Activated B cell treated with CpG ODN at 0.5 μM for 24 hours (primary cell): Measurements from ENCODE around the gene TTC17. TPM values are rescaled to one million over a fixed set of nuclear protein-coding genes. Genes with fewer than 3 reads are reported as not detected.
"Not testable (repeated sequence)": the region's sequence is repeated elsewhere in the genome, so short reads cannot be mapped to it uniquely, and the experiment has no call there.

Experiments
- ATAC-seq: fragments of 200-7000 bp; cut with Tn5 transposase; one replicate; pipeline ENCODE4 v1.10.0; 2021; ENCODE audit warnings: low read depth, mild to moderate bottlenecking, moderate library complexity
- CTCF ChIA-PET: fragments of 350-600 bp; sonication (Branson Sonifier 250); formaldehyde crosslinking; loops from one replicate; lab custom pipeline; 2021; ENCODE audit warnings: antibody characterized with exemption; lab: Charles Lee
- POLR2A ChIA-PET: fragments of 350-600 bp; sonication (Branson Sonifier 250); formaldehyde crosslinking; loops from one replicate; lab custom pipeline; 2021; ENCODE audit warnings: antibody characterized with exemption; lab: Charles Lee
- DNase-seq: peaks from one replicate; pipeline ENCODE4 v3.0.0; 2022
- H3K27ac Mint-ChIP-seq: one replicate; pipeline ENCODE4 v1.8.0; 2020; ENCODE audit warnings: mixed read lengths
- H3K27me3 Mint-ChIP-seq: one replicate; pipeline ENCODE4 v1.8.0; 2021; ENCODE audit warnings: mixed read lengths
- H3K36me3 Mint-ChIP-seq: one replicate; pipeline ENCODE4 v1.8.0; 2021; ENCODE audit warnings: low read depth, mixed read lengths
- H3K4me1 Mint-ChIP-seq: one replicate; pipeline ENCODE4 v1.8.0; 2021; ENCODE audit warnings: mixed read lengths
- H3K4me3 Mint-ChIP-seq: one replicate; pipeline ENCODE4 v1.8.0; 2020; ENCODE audit warnings: mild to moderate bottlenecking, mixed read lengths
- H3K9me3 Mint-ChIP-seq: one replicate; pipeline ENCODE4 v1.8.0; 2020; ENCODE audit warnings: mixed read lengths
- CTCF ChIP-seq: fragments of 200-600 bp; IDR thresholded peaks from one replicate; pipeline ENCODE4 v1.8.0; 2022; ENCODE audit warnings: antibody characterized with exemption, mild to moderate bottlenecking
- intact Hi-C: fragments of 100-400 bp; cut with micrococcal nuclease; formaldehyde crosslinking; loops from one replicate; pipeline ENCODE4 v1.15.1; 2024
- total RNA-seq: library from RNA; stranded (reverse); gene quantifications from 2 replicates; pipeline ENCODE4 v1.2.3, GENCODE V29; 2022

TTC17 gene
- total RNA-seq, 1 donor from 2014 or later, result 127 TPM

GRCh38 chr11:43327987-43328386, 30.7 kb upstream of the TTC17 start:
- CTCF ChIA-PET, result no interaction called here
- DNase-seq (no peak), ATAC-seq (no peak)
- no peak for TF ChIP-seq CTCF
- Mint-ChIP-seq H3K9me3 (no peaks in the 10 kb centered on the region), H3K27me3 (no peaks in the 10 kb centered on the region), H3K4me1 (no peaks in the 10 kb centered on the region), H3K27ac (no peak overlapping the region), H3K36me3 (peaks cover 91% of the 10 kb centered on the region), H3K4me3 (no peak overlapping the region)
- POLR2A ChIA-PET, result no interaction called here
- intact Hi-C loops, result no loop called here

- no peak overlapping the region for H3K4me3 Mint-ChIP-seq
- ATAC-seq (no peak), DNase-seq (no peak)
- H3K9me3 Mint-ChIP-seq, result no peaks in the 10 kb centered on the region
- H3K4me1 Mint-ChIP-seq, result no peaks in the 10 kb centered on the region
- H3K27me3 Mint-ChIP-seq, result no peaks in the 10 kb centered on the region
- H3K36me3 Mint-ChIP-seq, result peaks cover 91% of the 10 kb centered on the region
- CTCF ChIA-PET, result no interaction called here
- no peak for TF ChIP-seq CTCF
- POLR2A ChIA-PET, result no interaction called here
- intact Hi-C loops, result no loop called here
- no peak overlapping the region for H3K27ac Mint-ChIP-seq
These were observed 30.2 kb upstream of the TTC17 start for GRCh38 chr11:43328482-43328881.

GRCh38 chr11:43341159-43341558, 17.6 kb upstream of the TTC17 start:
- ChIA-PET POLR2A (no interaction called here), CTCF (no interaction called here)
- H3K9me3 Mint-ChIP-seq, result no peaks in the 10 kb centered on the region
- ATAC-seq (no peak), DNase-seq (no peak)
- no peaks in the 10 kb centered on the region for H3K4me1 Mint-ChIP-seq
- no peak overlapping the region for H3K4me3 Mint-ChIP-seq
- no peaks in the 10 kb centered on the region for H3K27me3 Mint-ChIP-seq
- peaks cover 53% of the 10 kb centered on the region for H3K36me3 Mint-ChIP-seq
- H3K27ac Mint-ChIP-seq, result no peak overlapping the region
- intact Hi-C loops, result loop anchor here (2.0 kb wide), 1 partner anchor 18 kb away; the partner anchor contains the start of gene TTC17
- no peak for TF ChIP-seq CTCF

- POLR2A ChIA-PET, H3K9me3 Mint-ChIP-seq, CTCF ChIA-PET, ATAC-seq, H3K4me1 Mint-ChIP-seq, H3K4me3 Mint-ChIP-seq, H3K27me3 Mint-ChIP-seq, intact Hi-C loops, H3K27ac Mint-ChIP-seq, H3K36me3 Mint-ChIP-seq, DNase-seq: not testable (repeated sequence)
These were observed 7.3 kb upstream of the TTC17 start for GRCh38 chr11:43351426-43351825.

- Mint-ChIP-seq H3K9me3 (no peaks in the 10 kb centered on the region), H3K4me3 (no peak overlapping the region), H3K27me3 (no peaks in the 10 kb centered on the region), H3K36me3 (peaks cover 6% of the 10 kb centered on the region), H3K27ac (no peak overlapping the region), H3K4me1 (peaks cover 11% of the 10 kb centered on the region)
- no peak for TF ChIP-seq CTCF
- DNase-seq (no peak), ATAC-seq (no peak)
- intact Hi-C loops, result no loop called here
- ChIA-PET POLR2A (interaction anchor here (1.6 kb wide), 1 partner anchor 43 kb away, joined by 3 read pairs; the partner anchor contains the start of gene API5), CTCF (no interaction called here)
These were observed 4.4 kb upstream of the TTC17 start for GRCh38 chr11:43354311-43354710.

GRCh38 chr11:43356336-43356735, 2.4 kb upstream of the TTC17 start:
- TF ChIP-seq CTCF, result no peak
- Mint-ChIP-seq H3K27ac (no peak overlapping the region), H3K9me3 (no peaks in the 10 kb centered on the region), H3K4me1 (peaks cover 28% of the 10 kb centered on the region), H3K36me3 (peaks cover 9% of the 10 kb centered on the region), H3K27me3 (no peaks in the 10 kb centered on the region), H3K4me3 (no peak overlapping the region)
- DNase-seq (no peak), ATAC-seq (no peak)
- intact Hi-C loops, result loop anchor here (5.0 kb wide), 1 partner anchor 711 kb away; the partner anchor contains the start of gene ACCS
- ChIA-PET CTCF (interaction anchor here (0.9 kb wide), 1 partner anchor 62 kb away, joined by 4 read pairs; no protein-coding TSS in a partner anchor), POLR2A (interaction anchor here (1.2 kb wide), 1 partner anchor 45 kb away, joined by 3 read pairs; no protein-coding TSS in a partner anchor)
